Measurements from ENCODE around the gene ARID1A.
"Not testable (repeated sequence)": the region's sequence is repeated elsewhere in the genome, so short reads cannot be mapped to it uniquely, and the experiment has no call there.

ARID1A gene

GRCh38 chr1:26697978-26698849 lies 2.4 kb downstream of the ARID1A start:
- DNase-seq (ENCODE audit: low spot score) = peak; percentile 58

- no peak for DNase-seq (ENCODE audit: low spot score)
These were observed 4.9 kb downstream of the ARID1A start for GRCh38 chr1:26700711-26701110.

- DNase-seq (ENCODE audit: low spot score) = no peak
These were observed 5.6 kb downstream of the ARID1A start for GRCh38 chr1:26701266-26701994.

GRCh38 chr1:26701995-26702679 lies 6.3 kb downstream of the ARID1A start:
- DNase-seq (ENCODE audit: low spot score) = no peak

- no peak for DNase-seq (ENCODE audit: low spot score)
These were observed 6.8 kb downstream of the ARID1A start for GRCh38 chr1:26702680-26703038.

GRCh38 chr1:26703478-26703877 lies 7.7 kb downstream of the ARID1A start:
- no peak for DNase-seq (ENCODE audit: low spot score)

GRCh38 chr1:26704629-26705028 lies 8.8 kb downstream of the ARID1A start:
- DNase-seq (ENCODE audit: low spot score) = no peak

GRCh38 chr1:26705227-26705626 lies 9.4 kb downstream of the ARID1A start:
- DNase-seq (ENCODE audit: low spot score) = not testable (repeated sequence)

GRCh38 chr1:26705788-26706311 lies 10.0 kb downstream of the ARID1A start:
- DNase-seq (ENCODE audit: low spot score) = no peak

- DNase-seq (ENCODE audit: low spot score) = no peak
These were observed 10.5 kb downstream of the ARID1A start for GRCh38 chr1:26706315-26706714.

GRCh38 chr1:26710811-26711210 lies 15.0 kb downstream of the ARID1A start:
- no peak for DNase-seq (ENCODE audit: low spot score)

GRCh38 chr1:26711777-26712176 lies 16.0 kb downstream of the ARID1A start:
- DNase-seq (ENCODE audit: low spot score) = no peak

- no peak for DNase-seq (ENCODE audit: low spot score)
These were observed 21.2 kb downstream of the ARID1A start for GRCh38 chr1:26717017-26717491.

GRCh38 chr1:26719205-26719604 lies 23.4 kb downstream of the ARID1A start:
- no peak for DNase-seq (ENCODE audit: low spot score)

GRCh38 chr1:26721669-26722355 lies 26.0 kb downstream of the ARID1A start:
- no peak for DNase-seq (ENCODE audit: low spot score)

- peak; percentile 81 for DNase-seq (ENCODE audit: low spot score)
These were observed 27.5 kb downstream of the ARID1A start for GRCh38 chr1:26723013-26723991.

- no peak for DNase-seq (ENCODE audit: low spot score)
These were observed 28.3 kb downstream of the ARID1A start for GRCh38 chr1:26724118-26724517.

- DNase-seq (ENCODE audit: low spot score) = no peak
These were observed 29.1 kb downstream of the ARID1A start for GRCh38 chr1:26724926-26725325.

GRCh38 chr1:26725904-26726303 lies 30.1 kb downstream of the ARID1A start:
- DNase-seq (ENCODE audit: low spot score) = not testable (repeated sequence)

GRCh38 chr1:26726784-26727183 lies 31.0 kb downstream of the ARID1A start:
- DNase-seq (ENCODE audit: low spot score) = no peak

- no peak for DNase-seq (ENCODE audit: low spot score)
These were observed 31.7 kb downstream of the ARID1A start for GRCh38 chr1:26727476-26727875.

All from ecto neural progenitor cell (in vitro differentiated cells).